Hippocampal formation (tissue), 2 donors: ENCODE results near the gene AGAP9.
"Not testable (repeated sequence)": the region's sequence is repeated elsewhere in the genome, so short reads cannot be mapped to it uniquely, and the experiment has no call there.

Source experiments
- DNase-seq, 2 donors: peaks; one replicate each; lab custom pipeline; 2025; lab: John Stamatoyannopoulos, UW

AGAP9 gene

DNA sequence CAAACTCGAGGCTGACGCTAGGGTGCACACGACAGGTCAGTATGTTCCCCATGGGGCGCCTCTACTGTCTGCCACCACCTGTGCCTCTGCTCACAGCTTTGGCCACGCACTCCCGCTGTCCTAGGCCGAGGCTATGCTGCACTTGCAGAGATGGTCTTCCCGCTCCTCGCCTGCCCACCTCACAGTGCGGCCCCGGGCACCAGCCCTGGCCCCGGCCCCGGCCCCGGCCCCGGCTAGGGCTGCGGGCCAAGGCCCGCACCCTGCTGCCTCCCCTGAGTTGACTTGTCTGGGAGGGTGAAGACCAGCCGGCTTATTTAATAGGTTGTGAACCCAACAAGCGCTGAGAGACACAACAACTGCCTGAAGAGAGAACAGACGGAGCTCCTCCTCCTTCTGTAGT, at the start of gene AGAP9:
AGAP9 (minus strand) TSS at position 164 of the 400 bp plus-strand sequence; CDS start at position 52, 112 bp downstream.
- DNase-seq, result not testable (repeated sequence)

DNA sequence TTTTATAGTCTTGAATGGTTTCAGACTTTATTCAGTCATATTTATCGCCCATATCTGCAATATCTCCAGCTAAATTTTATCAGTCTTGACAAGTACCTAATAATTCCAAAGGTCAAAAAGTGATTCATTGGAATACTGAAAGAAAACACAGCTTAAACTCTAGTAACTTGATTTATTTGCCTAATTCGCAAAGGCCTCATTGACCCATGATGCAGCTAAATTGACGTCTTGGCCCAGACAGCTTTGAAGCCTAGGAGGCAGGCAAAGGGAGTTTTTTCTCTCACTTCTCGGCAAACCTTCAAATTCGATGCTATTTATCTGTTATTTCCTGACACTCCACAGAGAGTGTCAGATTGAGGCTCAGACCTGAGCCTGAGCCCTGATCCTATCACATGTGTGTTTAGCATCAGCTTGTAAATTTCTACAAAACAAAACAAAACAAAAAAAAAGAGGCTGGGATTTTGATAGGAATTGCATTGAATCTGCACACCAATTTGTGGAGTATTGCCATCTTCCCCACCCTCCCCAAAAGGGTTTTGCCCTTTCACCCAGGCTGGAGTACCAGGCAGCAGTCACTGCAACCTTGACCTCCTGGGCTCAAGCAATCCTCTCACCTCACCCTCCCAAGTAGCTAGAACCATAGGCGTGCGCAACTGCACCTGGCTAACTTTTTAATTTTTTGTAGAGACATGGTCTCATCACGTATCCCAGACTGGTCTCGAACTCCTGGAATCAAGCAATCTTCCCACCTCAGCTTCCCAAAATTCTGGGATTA, 47.9 kb upstream of the AGAP9 start:
- DNase-seq, result not testable (repeated sequence)

DNA sequence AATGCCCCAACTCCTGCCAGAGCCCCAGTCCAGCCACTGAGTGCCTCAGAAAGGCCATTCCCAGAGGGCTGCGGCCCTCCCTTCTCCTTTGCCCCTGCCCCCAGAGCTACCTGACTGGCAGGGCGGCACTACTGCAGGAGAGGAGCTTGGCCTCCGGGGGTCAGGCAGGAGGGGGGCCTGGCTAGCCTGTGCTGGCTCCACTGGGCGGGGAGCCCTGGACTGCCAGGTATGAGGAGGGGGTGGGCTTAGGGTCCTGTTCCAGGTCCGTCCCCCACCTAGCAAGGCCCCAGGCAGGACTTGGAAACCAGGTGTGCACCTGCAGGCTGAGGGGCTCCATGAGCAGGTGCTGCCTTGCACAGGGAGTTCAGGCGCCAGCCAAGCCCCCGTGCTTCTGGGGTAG, 43.3 kb upstream of the AGAP9 start:
- DNase-seq, result not testable (repeated sequence)

DNA sequence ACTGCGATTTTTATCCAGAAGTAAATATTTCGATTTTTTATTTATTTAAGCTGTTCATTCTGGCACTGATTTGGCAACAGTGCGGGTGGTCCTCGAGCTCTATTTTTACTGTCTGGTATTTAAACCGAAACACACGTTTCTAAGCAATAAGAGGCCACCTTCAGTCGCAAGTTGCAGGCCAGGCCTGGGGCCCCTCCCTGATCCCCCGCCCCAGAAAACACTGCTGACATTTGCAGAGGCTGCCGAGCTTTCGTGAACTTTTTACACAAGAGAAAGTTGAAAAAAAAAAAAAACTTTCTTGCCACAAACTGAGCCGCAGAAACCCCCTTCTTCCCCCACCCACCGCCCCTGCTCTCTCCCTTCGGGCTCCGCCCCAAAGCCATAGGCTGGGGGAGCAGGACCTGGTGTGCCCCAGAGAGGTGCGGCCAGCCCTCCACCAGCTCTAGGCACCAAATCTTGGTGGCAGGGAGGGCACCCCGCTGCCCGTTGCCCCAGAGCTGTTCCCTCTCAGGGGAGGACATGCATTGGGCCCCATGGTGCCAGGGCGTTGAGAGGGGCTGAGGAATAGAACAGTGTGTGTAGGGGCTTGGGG, 42.8 kb upstream of the AGAP9 start:
- DNase-seq, result not testable (repeated sequence)

DNA sequence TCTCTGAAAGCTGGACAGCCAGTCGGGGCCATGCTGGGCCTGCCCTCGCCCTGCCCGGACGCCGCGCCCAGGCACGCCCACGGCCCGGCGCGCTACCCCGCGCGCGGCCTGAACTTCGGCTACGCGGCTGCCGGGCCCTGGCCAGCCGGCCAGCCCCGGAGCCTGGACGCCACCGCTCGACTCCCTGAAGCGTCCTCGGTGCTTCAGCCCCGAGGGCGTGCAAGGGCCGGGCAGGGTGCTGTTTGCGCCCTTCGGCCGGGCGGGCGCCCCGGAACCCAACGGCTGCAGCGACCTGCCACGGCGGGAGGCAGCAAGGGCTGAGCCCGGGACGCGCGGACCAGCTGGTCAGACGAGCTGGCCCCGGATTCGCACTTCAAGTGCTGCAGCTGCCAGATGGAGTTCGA, 42.1 kb upstream of the AGAP9 start:
- not testable (repeated sequence) for DNase-seq

DNA sequence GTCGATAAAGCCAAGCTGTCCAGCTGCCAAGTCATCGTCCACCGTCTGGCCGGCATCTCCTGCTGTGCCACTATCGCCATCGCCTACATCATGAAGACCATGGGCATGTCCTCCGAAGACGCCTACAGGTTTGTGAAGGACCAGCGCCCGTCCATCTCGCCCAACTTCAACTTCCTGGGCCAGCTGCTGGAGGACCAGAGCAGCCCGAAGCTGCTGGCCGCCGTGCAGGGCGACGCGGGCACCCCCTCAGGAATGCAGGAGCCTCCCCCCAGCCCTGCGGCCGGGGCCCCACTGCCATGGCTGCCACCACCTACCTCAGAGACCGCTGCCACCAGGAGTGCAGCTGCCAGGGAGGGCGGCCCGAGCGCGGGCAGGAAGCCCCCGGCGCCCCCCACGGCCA, 41.5 kb upstream of the AGAP9 start:
- DNase-seq, result not testable (repeated sequence)

DNA sequence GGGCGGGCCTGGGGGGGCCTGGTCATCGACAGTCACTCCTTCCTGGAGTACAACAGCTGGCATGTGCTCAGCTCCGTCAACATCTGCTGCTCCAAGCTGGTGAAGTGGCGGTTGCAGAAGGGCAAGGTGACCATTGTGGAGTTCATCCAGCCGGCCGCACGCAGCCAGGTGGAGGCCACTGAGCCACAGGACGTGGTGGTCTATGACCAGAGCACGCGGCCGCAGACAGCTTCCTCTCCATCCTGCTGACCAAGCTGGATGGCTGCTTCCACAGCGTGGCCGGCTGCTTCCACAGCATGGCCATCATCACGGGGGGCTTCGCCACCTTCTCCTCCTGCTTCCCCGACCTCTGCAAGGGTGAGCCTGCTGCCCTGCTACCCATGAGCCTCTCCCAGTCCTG, 40.9 kb upstream of the AGAP9 start:
- not testable (repeated sequence) for DNase-seq

DNA sequence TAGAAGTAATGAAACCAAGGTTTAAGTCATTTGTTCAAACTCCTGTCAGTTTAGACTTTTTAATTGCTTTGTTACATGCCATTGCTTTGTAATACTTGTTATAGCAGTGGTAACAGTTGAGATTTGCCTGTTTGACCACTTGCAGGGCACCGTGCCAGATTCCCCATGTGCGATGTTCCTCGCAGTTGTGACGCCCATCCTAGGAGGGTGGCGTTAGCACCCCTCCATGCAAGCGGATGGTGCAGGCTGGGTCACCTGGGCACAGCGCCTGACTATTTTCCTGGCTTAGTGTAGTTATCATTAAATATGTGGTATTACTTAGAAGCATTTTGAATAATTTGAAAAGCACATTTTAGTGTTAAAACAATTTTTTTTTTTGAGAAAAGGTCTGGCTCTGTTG, 37.0 kb upstream of the AGAP9 start:
- not testable (repeated sequence) for DNase-seq

DNA sequence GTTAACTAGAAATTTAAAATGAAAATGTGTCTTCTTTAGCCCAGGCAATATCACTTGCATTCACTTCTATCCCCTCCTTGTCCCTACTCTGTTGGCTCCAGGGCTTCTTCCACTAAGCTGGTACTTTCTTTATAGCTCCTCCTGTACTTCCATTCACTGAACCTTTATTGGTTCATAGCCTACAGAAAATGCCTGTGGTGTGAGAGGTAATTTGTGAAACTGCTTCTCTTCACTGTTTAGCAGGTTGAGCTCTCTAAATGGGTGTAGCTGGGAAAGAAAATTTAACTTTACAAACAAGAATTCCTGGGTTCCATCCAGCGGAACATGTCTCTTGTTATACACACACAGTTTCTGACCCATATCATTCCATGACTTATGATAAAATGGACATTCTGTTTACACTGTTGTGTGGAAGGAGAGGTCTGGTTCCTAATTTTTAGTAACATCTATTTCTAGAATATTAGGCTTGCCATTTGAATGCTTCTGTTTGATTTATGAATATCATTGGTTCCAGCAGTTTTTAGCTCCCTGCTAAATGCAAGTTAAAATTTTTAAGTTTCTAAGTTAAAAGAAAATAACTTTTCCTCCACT, 36.4 kb upstream of the AGAP9 start:
- not testable (repeated sequence) for DNase-seq

DNA sequence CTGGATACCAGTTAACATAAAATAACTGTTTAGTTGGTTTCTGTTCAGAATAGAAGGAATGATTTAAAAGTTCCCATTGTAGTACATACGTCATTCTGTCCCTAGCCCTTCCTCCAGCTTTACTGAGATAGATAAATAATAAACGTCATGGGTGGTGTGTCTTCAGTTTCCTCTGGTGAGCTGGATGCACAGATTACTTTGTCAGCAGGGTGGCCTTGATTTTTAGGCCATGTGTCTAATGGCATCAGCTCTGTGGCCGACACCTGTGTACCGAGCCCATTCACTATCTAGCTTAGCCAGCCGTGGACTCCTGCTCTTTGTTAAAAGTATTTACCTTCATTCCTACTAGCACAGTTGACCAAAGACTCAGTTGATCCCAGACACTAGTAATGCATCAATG, 34.7 kb upstream of the AGAP9 start:
- DNase-seq, result not testable (repeated sequence)

DNA sequence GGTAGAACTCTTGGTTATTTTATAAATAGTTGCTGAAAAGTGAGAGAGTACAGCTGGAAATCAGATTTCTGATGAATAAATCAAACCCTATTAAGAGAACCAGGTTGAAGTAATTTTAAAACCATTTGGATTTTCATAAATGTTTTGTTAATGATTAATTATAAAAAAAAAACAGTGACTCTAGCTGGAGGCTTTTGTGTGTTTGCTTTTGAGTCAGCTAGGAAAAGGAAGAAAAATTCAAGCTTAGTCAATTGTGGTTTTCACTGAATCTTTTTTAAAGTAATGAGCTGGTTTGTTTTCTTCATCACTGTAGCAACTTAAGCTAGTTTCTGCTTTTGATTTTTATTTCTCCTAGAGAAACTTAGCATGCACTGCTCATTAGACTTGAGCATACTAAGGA, 34.2 kb upstream of the AGAP9 start:
- DNase-seq, result not testable (repeated sequence)

DNA sequence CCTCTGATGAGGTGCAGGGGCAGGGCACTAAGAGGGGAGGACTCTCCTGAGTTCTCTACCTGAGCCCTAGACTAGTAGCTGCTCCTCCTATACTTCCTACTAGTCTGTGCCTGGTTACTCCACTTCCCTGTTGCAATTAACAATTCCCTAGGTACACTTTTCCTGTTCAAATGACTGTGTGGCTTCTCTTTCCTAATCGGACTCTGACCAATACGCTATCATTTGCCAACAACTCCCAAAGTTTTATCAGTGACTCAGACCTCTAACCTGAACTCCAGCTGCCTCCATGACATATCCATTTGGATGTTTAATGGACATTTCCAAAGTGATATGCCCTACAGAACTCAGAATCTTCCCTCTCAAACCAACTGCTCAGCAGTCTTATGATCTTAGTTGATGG, 31.9 kb upstream of the AGAP9 start:
- not testable (repeated sequence) for DNase-seq

DNA sequence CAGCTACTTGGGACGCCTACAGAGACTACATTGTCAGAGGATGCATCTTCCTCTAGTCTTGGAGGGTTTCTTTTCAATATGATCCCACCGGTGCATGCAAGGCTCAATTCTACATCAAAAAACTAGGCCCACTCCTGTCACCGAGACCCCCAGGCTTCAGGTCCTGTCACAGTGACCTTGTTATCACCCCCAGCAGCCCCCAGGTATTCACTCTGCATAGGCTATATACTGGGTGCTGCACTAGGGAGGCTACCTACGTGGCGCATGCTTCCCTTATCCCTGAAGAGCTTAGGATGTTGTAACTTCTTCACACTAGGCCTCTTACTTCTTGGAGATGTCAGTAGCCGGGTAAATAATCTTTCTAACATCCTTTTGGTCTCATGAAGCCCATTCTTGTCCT, 31.1 kb upstream of the AGAP9 start:
- not testable (repeated sequence) for DNase-seq

DNA sequence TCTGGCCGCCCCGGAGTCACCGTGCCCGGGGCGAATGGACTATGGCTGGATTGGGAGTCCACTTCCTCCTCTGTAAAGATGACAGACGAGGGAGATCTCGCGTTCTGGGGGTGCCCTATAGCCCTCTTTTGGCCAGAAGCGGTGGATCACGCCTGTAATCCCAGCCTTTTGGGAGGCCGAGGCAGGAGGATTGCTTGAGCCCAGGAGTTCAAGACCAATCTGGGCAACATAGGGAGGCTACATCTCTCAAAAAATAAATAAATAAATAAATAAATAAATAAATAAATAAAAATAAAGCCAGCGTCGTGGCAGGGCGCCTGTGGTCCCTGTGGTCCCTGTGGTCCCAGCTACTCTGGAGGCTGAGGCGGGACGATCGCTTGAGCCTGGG, 30.4 kb upstream of the AGAP9 start:
- DNase-seq, result not testable (repeated sequence)

DNA sequence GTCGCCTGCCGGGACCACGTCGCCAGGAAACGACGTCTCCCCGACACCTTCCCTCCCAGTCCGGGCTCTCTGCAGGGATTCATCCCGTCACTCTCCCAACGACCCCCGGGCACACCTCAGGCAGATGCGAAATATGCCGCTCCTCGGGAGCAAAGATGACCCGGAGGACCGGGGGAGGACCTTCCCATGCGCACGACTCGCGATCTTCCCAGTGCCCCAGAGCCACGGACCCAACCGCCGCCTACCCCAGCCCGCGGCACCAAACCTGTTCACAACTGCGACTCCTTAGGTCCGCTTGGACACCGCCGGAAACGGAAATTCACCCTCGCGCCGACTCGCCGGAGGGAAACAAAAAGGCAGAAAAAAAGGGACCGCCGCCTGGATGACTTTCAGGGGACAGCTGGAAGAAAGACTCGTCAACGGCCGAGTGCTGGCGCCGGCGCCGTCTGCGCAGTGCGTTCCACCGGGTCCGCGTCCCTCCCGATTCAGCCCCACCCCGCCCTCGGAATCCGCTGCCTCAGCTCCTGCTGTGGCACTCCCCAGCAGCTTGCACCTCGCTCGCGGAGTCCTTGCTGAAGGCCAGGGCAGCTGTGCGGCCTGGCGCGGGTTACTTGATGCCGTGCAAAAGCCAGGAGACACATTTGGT, 29.9 kb upstream of the AGAP9 start:
- peak; percentile 58 to 82 for DNase-seq

DNA sequence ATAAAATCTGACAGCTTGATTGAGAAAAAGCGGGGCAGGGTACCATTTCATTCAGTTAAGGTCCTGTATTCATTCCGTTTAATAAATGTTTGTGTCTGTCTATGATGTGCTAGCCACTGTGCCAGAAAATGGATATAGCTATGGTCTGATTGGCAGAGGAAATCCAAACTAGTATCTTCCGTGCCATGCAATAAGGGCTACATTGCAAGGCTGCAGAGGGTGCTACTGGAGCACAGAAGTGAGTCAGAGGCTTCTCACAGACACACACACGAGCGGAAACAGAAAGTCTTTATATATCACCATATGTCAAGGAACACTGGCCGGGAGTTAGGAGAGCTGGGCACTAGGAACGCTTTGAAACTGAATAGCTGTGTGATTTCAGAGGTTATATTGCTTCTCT, 29.3 kb upstream of the AGAP9 start:
- peak; percentile 14 to 24 for DNase-seq

DNA sequence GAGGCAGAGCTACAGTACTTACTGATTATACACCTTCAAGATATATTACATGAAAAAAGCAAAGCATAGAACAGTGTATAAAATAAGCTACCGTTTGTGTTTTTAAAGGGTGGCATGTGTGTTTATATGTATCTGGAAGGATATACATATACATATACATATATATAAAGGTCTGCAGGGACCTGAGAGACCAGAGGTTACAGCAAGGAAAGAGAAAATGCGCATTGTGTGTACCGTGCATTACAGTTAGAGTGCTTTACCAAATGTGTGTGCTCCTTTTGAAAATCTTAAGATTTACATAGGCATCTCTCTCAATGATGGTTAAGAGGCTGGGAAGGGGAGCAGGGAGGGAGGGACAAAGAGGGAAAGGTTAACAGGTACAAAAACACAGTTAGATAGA, 23.8 kb upstream of the AGAP9 start:
- not testable (repeated sequence) for DNase-seq

DNA sequence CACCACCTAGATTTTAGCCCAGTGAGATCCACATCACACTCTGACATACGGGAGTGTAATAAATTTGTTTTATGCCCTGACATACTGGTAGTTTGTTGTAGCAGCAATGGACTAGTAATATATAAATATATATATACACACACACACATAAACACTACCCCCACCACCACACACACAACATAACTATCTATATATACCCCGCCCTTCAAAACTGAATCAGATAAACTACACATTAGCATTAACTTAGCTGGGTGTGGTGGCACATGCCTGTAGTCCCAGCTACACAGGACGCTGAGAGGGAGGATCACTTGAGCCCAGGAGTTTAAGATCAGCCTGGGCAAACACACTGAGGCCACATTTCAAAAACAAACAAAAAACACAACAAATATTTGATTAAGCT, 13.0 kb upstream of the AGAP9 start:
- not testable (repeated sequence) for DNase-seq

DNA sequence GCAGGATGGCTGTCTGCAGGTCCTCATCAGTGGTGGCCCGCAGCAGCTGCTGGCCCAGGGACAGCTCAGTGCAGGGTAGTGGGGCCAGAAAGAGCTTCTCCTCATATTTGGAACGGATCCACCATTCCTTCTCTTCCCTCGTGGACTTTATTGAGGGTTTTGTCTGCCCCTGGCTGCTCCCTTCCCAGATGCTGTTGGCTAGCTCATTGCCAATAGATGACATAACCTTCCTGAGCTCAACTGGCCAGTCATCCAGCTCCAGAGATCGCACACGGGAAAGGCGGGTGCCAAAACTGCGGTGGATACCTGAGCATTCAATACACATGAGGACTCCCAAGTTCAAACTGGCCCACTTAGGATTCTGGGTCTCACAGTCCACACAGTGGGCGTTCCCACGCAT, 21.1 kb downstream of the AGAP9 start:
- DNase-seq, result not testable (repeated sequence)

DNA sequence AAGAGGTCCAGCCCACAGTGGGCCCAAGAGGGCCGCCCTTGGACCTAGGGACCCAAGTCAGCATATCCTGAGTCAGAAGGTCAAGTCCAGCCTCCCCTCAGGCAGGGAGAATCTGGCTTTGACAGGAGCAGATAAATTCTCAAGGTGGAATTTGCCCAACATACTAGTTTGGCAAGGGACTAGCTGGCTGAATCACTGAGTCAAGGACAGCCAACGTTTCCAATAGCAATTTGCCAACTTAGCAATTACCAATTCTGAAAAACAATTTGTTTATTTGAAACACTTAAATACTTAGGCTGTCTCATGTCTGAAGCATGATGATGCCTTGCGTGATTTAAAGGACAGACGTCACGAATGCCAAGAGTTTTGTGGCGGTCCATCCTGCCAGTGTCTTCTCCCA, 29.2 kb downstream of the AGAP9 start:
- DNase-seq, result not testable (repeated sequence)

DNA sequence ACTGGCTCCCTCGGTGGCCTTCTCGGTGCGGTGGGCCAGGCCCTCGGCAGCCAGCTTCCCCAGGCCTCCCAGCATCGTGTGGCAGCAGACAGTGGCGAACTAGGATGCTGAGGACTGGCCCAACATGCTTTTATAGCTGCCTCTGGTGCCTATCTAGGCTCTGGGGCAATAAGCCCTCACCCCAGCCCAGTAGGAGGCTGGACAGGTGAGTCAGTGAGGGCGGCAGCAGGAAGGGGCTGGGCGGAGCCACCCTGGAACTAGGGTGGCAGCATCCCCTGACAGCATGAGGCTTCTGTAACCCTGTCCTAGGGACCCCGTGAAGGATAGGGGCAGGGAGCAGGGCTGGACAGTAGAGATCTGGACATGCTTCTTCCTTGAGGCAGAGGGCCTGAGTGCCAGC, 31.8 kb downstream of the AGAP9 start, which contains the start of gene FAM25G:
FAM25G (minus strand) TSS at position 101 of the 400 bp plus-strand sequence; CDS start at position 75, 26 bp downstream.
- DNase-seq, result not testable (repeated sequence)

DNA sequence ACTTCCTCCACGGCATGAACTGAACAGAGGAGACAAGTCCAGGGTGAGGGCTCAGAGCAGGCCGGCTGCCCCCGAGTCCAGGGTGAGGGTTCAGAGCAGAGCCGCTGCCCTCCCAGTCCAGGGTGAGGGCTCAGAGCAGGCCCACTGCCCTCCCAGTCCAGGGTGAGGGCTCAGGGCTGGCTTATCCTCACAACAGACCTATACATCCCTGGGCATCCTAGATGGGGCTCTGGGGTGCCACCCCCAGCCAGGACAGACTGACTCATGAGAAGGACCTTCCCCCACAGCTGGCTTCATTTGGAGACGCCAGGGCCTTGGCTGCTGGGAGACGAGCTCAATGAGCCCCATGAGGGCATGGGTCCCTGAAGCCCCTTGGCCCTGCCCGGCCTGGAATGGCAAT, 33.8 kb downstream of the AGAP9 start:
- DNase-seq, result not testable (repeated sequence)
